Skeletal muscle tissue (tissue), 4 donors: ENCODE measurements around the gene MTG2. TPM values are rescaled to one million over a fixed set of nuclear protein-coding genes. Genes with fewer than 3 reads are reported as not detected.

ENCODE experiments used
- H3K27ac ChIP-seq: one replicate; pipeline ENCODE4 v1.7.0; 2013; ENCODE audit warnings: mild to moderate bottlenecking, low read depth, low read length, inconsistent platforms
- H3K27me3 ChIP-seq, 3 donors: one replicate each; pipeline ENCODE4 v1.7.0; 2013; ENCODE audit warnings: low read length in 3 of 3; ENCODE audit not compliant: control insufficient read depth in 3 of 3, insufficient read depth in 3 of 3
- H3K36me3 ChIP-seq, 3 donors: one replicate each; pipeline ENCODE4 v1.7.0; 2013; ENCODE audit warnings: low read length in 3 of 3; ENCODE audit not compliant: control insufficient read depth in 3 of 3, insufficient read depth in 3 of 3
- H3K4me1 ChIP-seq, 3 donors: one replicate each; pipeline ENCODE4 v1.7.0; 2013; ENCODE audit warnings: low read length in 3 of 3, mild to moderate bottlenecking in 3 of 3; ENCODE audit not compliant: control insufficient read depth in 3 of 3, insufficient read depth in 3 of 3
- H3K4me3 ChIP-seq, 3 donors: one replicate each; pipeline ENCODE4 v1.7.0; 2013; ENCODE audit warnings: low read length in 3 of 3
- H3K9ac ChIP-seq, 3 donors: one replicate each; pipeline ENCODE4 v1.7.0; 2013; ENCODE audit warnings: low read length in 3 of 3, mild to moderate bottlenecking in 3 of 3, moderate library complexity in 2 of 3, low read depth in 1 of 3
- H3K9me3 ChIP-seq, 3 donors: one replicate each; pipeline ENCODE4 v1.7.0; 2013; ENCODE audit warnings: low read length in 3 of 3; ENCODE audit not compliant: control insufficient read depth in 3 of 3
- total RNA-seq: library from RNA; depleted of rRNA; stranded (reverse); fragments of >200 nt; gene quantifications from one replicate; pipeline ENCODE4 v1.2.3, GENCODE V29; 2014
- donor health status: Osteomylitis.

Gene MTG2
- total RNA-seq, 1 donor from 2014 or later: 10.4 TPM

GRCh38 chr20:62178316-62179161 lies 4.3 kb upstream of the MTG2 start:
- H3K27ac ChIP-seq: no peak overlapping the region
- H3K4me3 ChIP-seq: no peak overlapping the region
- H3K4me1 ChIP-seq: peaks cover 7 to 13% (median 9%) of the 10 kb centered on the region in 3 donors
- no peaks in the 10 kb centered on the region for H3K27me3 ChIP-seq
- H3K36me3 ChIP-seq: peaks cover 20 to 29% (median 23%) of the 10 kb centered on the region in 3 donors
- no peak overlapping the region for H3K9ac ChIP-seq
- no peaks in the 10 kb centered on the region for H3K9me3 ChIP-seq

GRCh38 chr20:62179162-62179504 lies 3.7 kb upstream of the MTG2 start:
- Histone ChIP-seq H3K4me3 (no peak overlapping the region), H3K27ac (no peak overlapping the region), H3K36me3 (peaks cover 20 to 29% (median 20%) of the 10 kb centered on the region in 3 donors), H3K9me3 (no peaks in the 10 kb centered on the region), H3K27me3 (no peaks in the 10 kb centered on the region), H3K9ac (no peak overlapping the region), H3K4me1 (peaks cover 10 to 18% (median 13%) of the 10 kb centered on the region in 3 donors)

- Histone ChIP-seq H3K9me3 (no peaks in the 10 kb centered on the region), H3K36me3 (peaks cover 7 to 12% (median 11%) of the 10 kb centered on the region in 3 donors), H3K4me3 (peak overlapping the region; percentile 94 to 95 (median 94)), H3K27me3 (no peaks in the 10 kb centered on the region), H3K9ac (peak overlapping the region in 2 of 3 donors; percentile 97 to 99), H3K4me1 (peaks cover 14 to 24% (median 17%) of the 10 kb centered on the region in 3 donors), H3K27ac (no peak overlapping the region)
Measured at GRCh38 chr20:62181808-62182207, 1.0 kb upstream of the MTG2 start.

- Histone ChIP-seq H3K9me3 (no peaks in the 10 kb centered on the region), H3K4me3 (peak overlapping the region; percentile 94 to 95 (median 94)), H3K27me3 (no peaks in the 10 kb centered on the region), H3K4me1 (peaks cover 14 to 24% (median 22%) of the 10 kb centered on the region in 3 donors), H3K27ac (peak overlapping the region; percentile 95), H3K36me3 (peaks cover 6 to 10% (median 7%) of the 10 kb centered on the region in 3 donors), H3K9ac (peak overlapping the region; percentile 97 to 99 (median 98))
Measured at GRCh38 chr20:62183426-62184142, 756 bp downstream of the MTG2 start.

- Histone ChIP-seq H3K4me3 (no peak overlapping the region), H3K9me3 (no peaks in the 10 kb centered on the region), H3K27me3 (no peaks in the 10 kb centered on the region), H3K27ac (no peak overlapping the region), H3K9ac (no peak overlapping the region), H3K36me3 (peaks cover 4 to 12% (median 10%) of the 10 kb centered on the region in 3 donors), H3K4me1 (peaks cover 14 to 24% (median 22%) of the 10 kb centered on the region in 3 donors)
Measured at GRCh38 chr20:62186096-62186426, 3.2 kb downstream of the MTG2 start.

GRCh38 chr20:62186887-62187866 lies 4.3 kb downstream of the MTG2 start:
- no peaks in the 10 kb centered on the region for H3K27me3 ChIP-seq
- peaks cover 4 to 14% (median 12%) of the 10 kb centered on the region in 3 donors for H3K36me3 ChIP-seq
- H3K4me3 ChIP-seq: no peak overlapping the region
- peaks cover 15 to 20% (median 18%) of the 10 kb centered on the region in 3 donors for H3K4me1 ChIP-seq
- no peak overlapping the region for H3K27ac ChIP-seq
- H3K9ac ChIP-seq: no peak overlapping the region
- no peaks in the 10 kb centered on the region for H3K9me3 ChIP-seq

GRCh38 chr20:62190639-62191411 lies 8.0 kb downstream of the MTG2 start:
- Histone ChIP-seq H3K9me3 (no peaks in the 10 kb centered on the region), H3K9ac (no peak overlapping the region), H3K36me3 (peaks cover 10 to 24% (median 20%) of the 10 kb centered on the region in 3 donors), H3K4me1 (peaks cover 0 to 8% (median 3%) of the 10 kb centered on the region in 3 donors), H3K4me3 (no peak overlapping the region), H3K27me3 (no peaks in the 10 kb centered on the region), H3K27ac (no peak overlapping the region)

GRCh38 chr20:62191781-62192559 lies 9.1 kb downstream of the MTG2 start:
- no peak overlapping the region for H3K27ac ChIP-seq
- H3K27me3 ChIP-seq: no peaks in the 10 kb centered on the region
- H3K36me3 ChIP-seq: peaks cover 11 to 26% (median 20%) of the 10 kb centered on the region in 3 donors
- peak overlapping the region in 1 of 3 donors; percentile 16 for H3K9ac ChIP-seq
- H3K4me3 ChIP-seq: no peak overlapping the region
- peaks cover 0 to 8% (median 3%) of the 10 kb centered on the region in 3 donors for H3K4me1 ChIP-seq
- H3K9me3 ChIP-seq: no peaks in the 10 kb centered on the region
